Activated B cell treated with CpG ODN at 0.5 μM for 24 hours (primary cell): ENCODE data around the gene BOD1. TPM values are rescaled to one million over a fixed set of nuclear protein-coding genes. Genes with fewer than 3 reads are reported as not detected.

Experiments
- ATAC-seq: fragments of 200-7000 bp; cut with Tn5 transposase; one replicate; pipeline ENCODE4 v1.10.0; 2021; ENCODE audit warnings: low read depth, mild to moderate bottlenecking, moderate library complexity
- CTCF ChIA-PET: fragments of 350-600 bp; sonication (Branson Sonifier 250); formaldehyde crosslinking; loops from one replicate; lab custom pipeline; 2021; ENCODE audit warnings: antibody characterized with exemption; lab: Charles Lee
- POLR2A ChIA-PET: fragments of 350-600 bp; sonication (Branson Sonifier 250); formaldehyde crosslinking; loops from one replicate; lab custom pipeline; 2021; ENCODE audit warnings: antibody characterized with exemption; lab: Charles Lee
- DNase-seq: peaks from one replicate; pipeline ENCODE4 v3.0.0; 2022
- H3K27ac Mint-ChIP-seq: one replicate; pipeline ENCODE4 v1.8.0; 2020; ENCODE audit warnings: mixed read lengths
- H3K27me3 Mint-ChIP-seq: one replicate; pipeline ENCODE4 v1.8.0; 2021; ENCODE audit warnings: mixed read lengths
- H3K36me3 Mint-ChIP-seq: one replicate; pipeline ENCODE4 v1.8.0; 2021; ENCODE audit warnings: low read depth, mixed read lengths
- H3K4me1 Mint-ChIP-seq: one replicate; pipeline ENCODE4 v1.8.0; 2021; ENCODE audit warnings: mixed read lengths
- H3K4me3 Mint-ChIP-seq: one replicate; pipeline ENCODE4 v1.8.0; 2020; ENCODE audit warnings: mild to moderate bottlenecking, mixed read lengths
- H3K9me3 Mint-ChIP-seq: one replicate; pipeline ENCODE4 v1.8.0; 2020; ENCODE audit warnings: mixed read lengths
- CTCF ChIP-seq: fragments of 200-600 bp; IDR thresholded peaks from one replicate; pipeline ENCODE4 v1.8.0; 2022; ENCODE audit warnings: antibody characterized with exemption, mild to moderate bottlenecking
- intact Hi-C: fragments of 100-400 bp; cut with micrococcal nuclease; formaldehyde crosslinking; loops from one replicate; pipeline ENCODE4 v1.15.1; 2024
- total RNA-seq: library from RNA; stranded (reverse); gene quantifications from 2 replicates; pipeline ENCODE4 v1.2.3, GENCODE V29; 2022

BOD1 gene
- total RNA-seq, 1 donor from 2014 or later, result 32.4 TPM

GRCh38 chr5:173613433-173614159, 2.9 kb downstream of the BOD1 start:
- DNase-seq (no peak), ATAC-seq (no peak)
- POLR2A ChIA-PET, result no interaction called here
- Mint-ChIP-seq H3K4me1 (peaks cover 34% of the 10 kb centered on the region), H3K9me3 (no peaks in the 10 kb centered on the region), H3K27ac (no peak overlapping the region), H3K27me3 (no peaks in the 10 kb centered on the region), H3K36me3 (peaks cover 58% of the 10 kb centered on the region), H3K4me3 (no peak overlapping the region)
- intact Hi-C loops, result no loop called here
- CTCF ChIA-PET, result interaction anchor here (10.0 kb wide), 1 partner anchor 311 kb away, joined by 93 read pairs; no protein-coding TSS in a partner anchor
- TF ChIP-seq CTCF, result no peak

GRCh38 chr5:173612948-173613347, 3.5 kb downstream of the BOD1 start:
- no peak overlapping the region for H3K4me3 Mint-ChIP-seq
- H3K4me1 Mint-ChIP-seq, result peaks cover 34% of the 10 kb centered on the region

GRCh38 chr5:173611706-173612105, 4.7 kb downstream of the BOD1 start:
- H3K9me3 Mint-ChIP-seq, result no peaks in the 10 kb centered on the region
- no peaks in the 10 kb centered on the region for H3K27me3 Mint-ChIP-seq
- CTCF ChIA-PET, result interaction anchor here (1.0 to 1.1 kb wide), 2 partner anchors 14 to 314 kb away, joined by 3 to 5 read pairs; no protein-coding TSS in a partner anchor
- H3K4me3 Mint-ChIP-seq, result no peak overlapping the region
- H3K36me3 Mint-ChIP-seq, result peaks cover 77% of the 10 kb centered on the region
- H3K27ac Mint-ChIP-seq, result no peak overlapping the region
- no peak for ATAC-seq
- no peak for DNase-seq
- no peak for TF ChIP-seq CTCF
- peaks cover 30% of the 10 kb centered on the region for H3K4me1 Mint-ChIP-seq
- POLR2A ChIA-PET, result interaction anchor here (0.7 kb wide), 1 partner anchor 124 kb away, joined by 3 read pairs; no protein-coding TSS in a partner anchor
- intact Hi-C loops, result no loop called here

More at GRCh38 chr5:173612948-173613347, 3.5 kb downstream of the BOD1 start:
- ChIA-PET POLR2A (no interaction called here), CTCF (no interaction called here)
- Mint-ChIP-seq H3K9me3 (no peaks in the 10 kb centered on the region), H3K27ac (no peak overlapping the region), H3K27me3 (no peaks in the 10 kb centered on the region), H3K36me3 (peaks cover 65% of the 10 kb centered on the region)
- intact Hi-C loops, result no loop called here
- DNase-seq (no peak), ATAC-seq (no peak)
- no peak for TF ChIP-seq CTCF

GRCh38 chr5:173604141-173604540, 12.3 kb downstream of the BOD1 start:
- ATAC-seq, result no peak
- no peak overlapping the region for H3K4me3 Mint-ChIP-seq
- no peaks in the 10 kb centered on the region for H3K4me1 Mint-ChIP-seq
- TF ChIP-seq CTCF, result no peak
- DNase-seq, result no peak
- intact Hi-C loops, result no loop called here
- peaks cover 68% of the 10 kb centered on the region for H3K36me3 Mint-ChIP-seq
- H3K9me3 Mint-ChIP-seq, result no peaks in the 10 kb centered on the region
- POLR2A ChIA-PET, result no interaction called here
- no peaks in the 10 kb centered on the region for H3K27me3 Mint-ChIP-seq
- CTCF ChIA-PET, result no interaction called here
- H3K27ac Mint-ChIP-seq, result no peak overlapping the region

- ChIA-PET CTCF (no interaction called here), POLR2A (no interaction called here)
- no peak for DNase-seq
- Mint-ChIP-seq H3K27me3 (no peaks in the 10 kb centered on the region), H3K4me3 (no peak overlapping the region), H3K4me1 (no peaks in the 10 kb centered on the region), H3K27ac (no peak overlapping the region), H3K9me3 (no peaks in the 10 kb centered on the region), H3K36me3 (peaks cover 52% of the 10 kb centered on the region)
- intact Hi-C loops, result no loop called here
- ATAC-seq, result no peak
- no peak for TF ChIP-seq CTCF
These were observed 14.0 kb downstream of the BOD1 start for GRCh38 chr5:173602423-173602822.
